Brain microvascular endothelial cell (primary cell): ENCODE results near the gene LRBA.

ENCODE experiments used
- DNase-seq: peaks from one replicate; pipeline ENCODE4 v3.0.0-alpha.2; 2020
- H3K27ac ChIP-seq: fragments of 250-450 bp; sonication (Bioruptor Pico); 2 replicates; pipeline ENCODE4 v1.5.1; 2020; ENCODE audit warnings: mild to moderate bottlenecking, moderate library complexity
- H3K27me3 ChIP-seq: fragments of 250-450 bp; sonication (Bioruptor Pico); replicated peaks from 2 replicates; pipeline ENCODE4 v1.5.1; 2020; ENCODE audit warnings: mild to moderate bottlenecking
- H3K36me3 ChIP-seq: fragments of 250-450 bp; sonication (Bioruptor Pico); replicated peaks from 2 replicates; pipeline ENCODE4 v1.5.1; 2020; ENCODE audit warnings: mild to moderate bottlenecking
- H3K4me3 ChIP-seq: 2 replicates; pipeline ENCODE4 v1.5.1; 2011; ENCODE audit warnings: low read depth, mild to moderate bottlenecking, control low read depth, low read length, moderate library complexity
- in situ Hi-C: cut with HindIII; loops from 2 replicates; pipeline ENCODE4 v1.10.0; 2017; ENCODE audit warnings: low sequenced_read_pairs, low pct_ligation_motif_present
- TF ChIP-seq, protein P1 (sequence below): IDR thresholded peaks from 2 replicates; pipeline ENCODE4 v1.5.1; 2011; ENCODE audit warnings: low read depth, mild to moderate bottlenecking, moderate library complexity, low read length, control low read depth, inconsistent platforms; ENCODE audit errors: missing control alignments

LRBA gene

DNA sequence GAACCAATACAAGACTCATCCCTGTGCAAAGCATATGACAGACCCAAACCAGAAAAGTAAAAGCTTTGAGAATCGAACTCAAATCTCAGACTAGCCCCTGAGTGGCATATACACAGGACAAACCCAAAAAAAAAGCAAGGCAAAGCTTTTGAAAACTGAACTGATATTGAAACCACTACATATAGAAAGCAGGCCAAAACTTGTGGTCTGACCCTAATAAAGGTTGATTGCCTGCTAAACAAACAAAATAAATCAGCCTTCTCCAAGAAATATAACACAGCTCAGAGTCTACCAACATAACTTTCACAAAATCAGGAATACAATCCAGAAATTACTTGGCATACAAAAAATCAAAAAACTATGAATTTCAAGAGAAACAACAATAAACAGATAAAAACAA is 40.3 kb downstream of the LRBA start:
- in situ Hi-C loops, result no loop called here

GRCh38 chr4:150974252-150974640 is 40.8 kb downstream of the LRBA start:
- Histone ChIP-seq H3K27ac (no peak overlapping the region), H3K36me3 (no peaks in the 10 kb centered on the region), H3K4me3 (no peak overlapping the region), H3K27me3 (no peaks in the 10 kb centered on the region)
- no peak for DNase-seq
- in situ Hi-C loops, result no loop called here
- TF ChIP-seq, protein P1, sequence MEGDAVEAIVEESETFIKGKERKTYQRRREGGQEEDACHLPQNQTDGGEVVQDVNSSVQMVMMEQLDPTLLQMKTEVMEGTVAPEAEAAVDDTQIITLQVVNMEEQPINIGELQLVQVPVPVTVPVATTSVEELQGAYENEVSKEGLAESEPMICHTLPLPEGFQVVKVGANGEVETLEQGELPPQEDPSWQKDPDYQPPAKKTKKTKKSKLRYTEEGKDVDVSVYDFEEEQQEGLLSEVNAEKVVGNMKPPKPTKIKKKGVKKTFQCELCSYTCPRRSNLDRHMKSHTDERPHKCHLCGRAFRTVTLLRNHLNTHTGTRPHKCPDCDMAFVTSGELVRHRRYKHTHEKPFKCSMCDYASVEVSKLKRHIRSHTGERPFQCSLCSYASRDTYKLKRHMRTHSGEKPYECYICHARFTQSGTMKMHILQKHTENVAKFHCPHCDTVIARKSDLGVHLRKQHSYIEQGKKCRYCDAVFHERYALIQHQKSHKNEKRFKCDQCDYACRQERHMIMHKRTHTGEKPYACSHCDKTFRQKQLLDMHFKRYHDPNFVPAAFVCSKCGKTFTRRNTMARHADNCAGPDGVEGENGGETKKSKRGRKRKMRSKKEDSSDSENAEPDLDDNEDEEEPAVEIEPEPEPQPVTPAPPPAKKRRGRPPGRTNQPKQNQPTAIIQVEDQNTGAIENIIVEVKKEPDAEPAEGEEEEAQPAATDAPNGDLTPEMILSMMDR, result no peak

More for the DNA sequence above, 40.3 kb downstream of the LRBA start:
- no peak overlapping the region for H3K27ac ChIP-seq
- DNase-seq, result no peak
- TF ChIP-seq, protein P1, result no peak
- H3K27me3 ChIP-seq, result no peaks in the 10 kb centered on the region
- H3K4me3 ChIP-seq, result no peak overlapping the region
- H3K36me3 ChIP-seq, result no peaks in the 10 kb centered on the region

DNA sequence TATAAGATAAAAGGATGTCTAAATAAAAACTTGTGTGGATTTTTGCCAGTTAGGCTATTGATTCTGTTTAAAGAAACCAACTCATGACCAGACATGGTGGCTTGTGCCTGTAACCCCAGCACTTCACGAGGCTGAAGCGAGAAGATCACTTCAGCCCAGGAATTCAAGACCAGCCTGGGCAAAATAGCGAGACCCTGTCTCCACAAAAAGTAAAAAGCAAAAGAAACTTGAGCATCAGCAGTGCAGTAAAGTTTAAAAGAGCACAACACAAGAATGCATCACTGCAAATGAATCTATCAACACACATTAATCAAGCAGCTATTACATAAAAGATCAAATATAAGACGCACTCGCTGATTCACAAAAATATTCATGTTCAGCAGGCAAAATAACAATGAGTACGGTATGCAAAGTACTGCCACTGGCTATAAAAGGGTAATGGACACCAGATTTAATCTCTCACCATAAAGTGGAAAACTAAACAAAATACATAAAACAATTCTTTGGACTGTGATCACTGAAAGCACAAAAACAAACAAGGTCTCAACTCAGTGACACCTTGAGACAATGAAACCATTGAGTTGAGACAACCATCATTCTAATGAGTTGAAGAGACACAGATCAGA is 41.3 kb downstream of the LRBA start:
- Histone ChIP-seq H3K27ac (no peak overlapping the region), H3K36me3 (no peaks in the 10 kb centered on the region), H3K27me3 (no peaks in the 10 kb centered on the region), H3K4me3 (no peak overlapping the region)
- no peak for DNase-seq
- in situ Hi-C loops, result no loop called here
- TF ChIP-seq, protein P1, result no peak

GRCh38 chr4:150972592-150972991 is 42.5 kb downstream of the LRBA start:
- in situ Hi-C loops, result no loop called here
- Histone ChIP-seq H3K36me3 (no peaks in the 10 kb centered on the region), H3K4me3 (no peak overlapping the region), H3K27ac (no peak overlapping the region), H3K27me3 (no peaks in the 10 kb centered on the region)
- no peak for DNase-seq
- TF ChIP-seq, protein P1, result no peak

- in situ Hi-C loops, result no loop called here
- Histone ChIP-seq H3K27me3 (no peaks in the 10 kb centered on the region), H3K27ac (no peak overlapping the region), H3K36me3 (no peaks in the 10 kb centered on the region), H3K4me3 (no peak overlapping the region)
- DNase-seq, result no peak
- TF ChIP-seq, protein P1, result no peak
Measured at GRCh38 chr4:150971901-150972300, 43.2 kb downstream of the LRBA start.

GRCh38 chr4:150970685-150971151 is 44.4 kb downstream of the LRBA start:
- TF ChIP-seq, protein P1, result no peak
- Histone ChIP-seq H3K36me3 (no peaks in the 10 kb centered on the region), H3K27ac (no peak overlapping the region), H3K4me3 (no peak overlapping the region), H3K27me3 (no peaks in the 10 kb centered on the region)
- DNase-seq, result no peak
- in situ Hi-C loops, result no loop called here
